GM19438 (cell line): ENCODE results near the gene SVEP1.
A peak's percentile ranks its signal among the peaks of the same experiment; 100 is the strongest.
"Not testable (repeated sequence)": the region's sequence is repeated elsewhere in the genome, so short reads cannot be mapped to it uniquely, and the experiment has no call there.

Experiments used
- ATAC-seq: cut with Tn5 transposase; IDR thresholded peaks from one replicate; pipeline ENCODE4 v1.9.1; 2021; ENCODE audit warnings: low read depth; ENCODE audit not compliant: unreplicated experiment

The SVEP1 gene

DNA sequence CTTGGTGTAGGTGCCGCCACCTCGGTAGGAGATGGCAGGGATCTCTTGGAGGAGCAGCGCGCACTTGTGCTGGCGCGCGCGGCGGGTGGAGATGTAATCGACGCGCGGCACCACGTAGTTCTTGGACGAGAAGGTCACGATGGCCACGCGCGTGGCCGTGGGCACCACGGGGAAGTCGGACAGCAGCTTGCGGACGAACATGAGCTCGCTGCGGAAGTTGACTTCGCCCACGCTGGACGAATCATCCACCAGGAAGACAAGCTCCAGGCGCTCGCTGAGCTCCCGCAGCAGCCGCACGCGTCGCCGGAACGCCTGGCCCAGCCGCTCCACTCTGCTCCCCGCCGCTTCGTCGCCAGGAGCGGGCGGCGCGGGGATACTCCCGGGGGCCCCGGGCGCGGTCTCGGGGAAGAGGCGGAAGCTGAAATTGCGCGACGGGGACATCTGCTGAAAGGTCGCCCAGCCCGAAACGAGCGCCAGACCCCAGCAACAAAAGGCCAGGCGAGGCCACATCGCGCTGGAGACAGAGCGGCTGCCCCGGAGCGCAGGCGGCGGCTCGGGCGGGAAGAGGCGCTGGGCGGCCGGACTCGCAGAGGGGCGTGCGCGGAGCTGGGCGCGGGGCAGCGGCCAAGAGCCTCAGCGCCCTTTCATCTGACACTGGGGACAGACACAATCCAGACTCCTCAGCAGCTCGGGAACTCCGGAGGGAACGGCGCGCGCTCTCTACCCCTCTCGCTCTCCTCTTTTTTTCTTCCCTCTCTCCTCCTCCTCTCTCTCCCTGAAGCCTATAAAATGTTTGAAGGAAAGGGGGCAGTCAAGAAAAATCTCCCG lies at the start of gene SVEP1:
Gene SVEP1 (minus strand): TSS at position 708 of the 828 bp plus-strand sequence. CDS start 198 bp downstream, at position 510.
- ATAC-seq: no peak

DNA sequence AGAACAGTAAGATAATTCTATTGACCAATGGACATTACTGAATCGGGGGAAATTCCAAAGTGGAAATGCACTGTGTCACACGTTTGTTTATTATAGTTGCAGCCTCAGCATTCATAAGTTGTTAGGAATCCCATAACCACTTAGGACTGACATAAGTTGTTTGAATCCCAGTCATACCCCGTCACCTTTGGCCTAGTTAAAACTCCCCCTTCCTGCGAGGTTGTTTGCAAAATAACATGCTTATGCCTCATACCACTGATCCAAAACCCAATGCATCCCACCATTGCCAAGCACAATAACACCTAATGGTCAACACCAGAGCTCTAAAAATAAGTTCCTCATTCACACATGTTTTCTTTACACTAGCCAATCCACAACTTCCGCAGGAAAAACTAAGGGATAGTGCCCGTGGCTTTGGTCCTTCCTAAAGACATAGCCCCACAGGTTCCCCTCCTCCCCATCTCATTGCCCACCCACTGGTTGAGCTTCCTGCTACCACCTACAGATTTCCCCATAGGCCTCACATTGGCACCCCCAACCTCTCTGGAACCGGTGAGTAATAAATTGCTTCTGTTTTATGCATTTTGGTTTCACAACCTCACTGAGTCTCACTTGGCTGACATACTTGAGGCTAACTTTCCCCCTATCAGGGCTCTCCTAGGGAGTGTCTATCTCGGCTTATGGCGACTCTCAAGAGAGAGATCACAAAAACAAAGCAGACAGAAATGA lies 46.7 kb upstream of the SVEP1 start:
- peak; percentile 98 for ATAC-seq

DNA sequence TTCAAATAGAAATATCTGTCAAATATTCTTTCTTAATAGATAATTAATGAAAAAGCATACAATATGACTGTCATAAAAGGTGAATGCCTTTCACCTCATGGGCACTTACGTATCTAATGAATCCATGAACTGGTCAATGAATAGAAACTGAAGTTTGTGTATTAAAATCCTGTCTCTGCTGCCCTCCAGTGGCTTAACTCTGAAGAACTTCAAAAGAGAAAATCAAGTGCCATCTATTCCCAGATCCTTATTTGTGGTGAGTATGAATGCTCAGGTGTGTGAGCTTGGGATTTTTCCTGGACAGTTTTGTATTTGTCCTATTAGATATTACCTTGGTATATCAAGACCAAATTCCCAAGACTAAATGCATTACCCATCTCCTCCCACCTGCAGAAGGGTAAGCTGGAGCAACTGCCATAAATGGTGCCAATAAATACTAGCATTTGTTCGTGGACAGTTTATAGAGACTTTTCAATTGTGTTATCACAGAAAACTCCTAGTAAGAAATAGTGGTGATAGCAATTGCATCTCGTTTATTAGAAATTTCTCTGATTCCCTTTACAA lies 44.0 kb upstream of the SVEP1 start:
- peak; percentile 43 for ATAC-seq

DNA sequence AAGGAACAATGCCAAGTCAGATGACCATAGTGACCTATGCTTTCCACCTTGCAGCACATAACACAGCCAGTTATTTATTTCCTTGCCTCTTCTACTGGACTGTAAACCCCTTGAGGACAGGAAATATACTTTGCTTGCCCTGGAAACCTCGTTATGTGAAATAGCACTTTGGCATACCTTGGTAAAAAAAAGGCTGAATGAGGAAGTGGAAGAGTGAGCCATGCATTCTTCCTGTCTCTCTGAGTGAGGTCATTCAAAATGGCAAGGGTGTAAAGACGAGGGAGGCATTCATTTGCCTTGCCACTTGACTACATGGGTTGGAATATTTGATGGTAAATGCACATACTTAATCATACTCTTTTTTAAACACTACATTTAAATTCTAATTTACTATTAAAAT lies 42.8 kb upstream of the SVEP1 start:
- no peak for ATAC-seq

DNA sequence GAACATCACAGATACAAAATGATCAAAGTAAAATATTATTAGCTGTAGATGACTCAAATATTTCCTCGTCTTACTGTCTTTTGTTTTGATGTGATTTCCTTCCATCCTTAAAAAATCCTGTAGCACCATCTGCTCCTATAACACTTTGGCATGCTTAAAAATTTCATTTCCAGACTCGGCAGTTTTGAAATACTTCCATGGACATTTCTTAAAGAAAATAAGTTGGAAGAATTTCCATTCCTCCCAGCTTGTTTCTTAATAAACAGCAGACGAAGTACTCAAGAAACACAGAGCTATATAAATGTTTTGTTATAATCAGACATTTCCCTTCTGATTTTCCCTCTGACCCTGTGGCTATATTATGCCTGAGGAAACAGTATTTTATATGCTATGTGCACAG lies 41.2 kb upstream of the SVEP1 start:
- no peak for ATAC-seq

DNA sequence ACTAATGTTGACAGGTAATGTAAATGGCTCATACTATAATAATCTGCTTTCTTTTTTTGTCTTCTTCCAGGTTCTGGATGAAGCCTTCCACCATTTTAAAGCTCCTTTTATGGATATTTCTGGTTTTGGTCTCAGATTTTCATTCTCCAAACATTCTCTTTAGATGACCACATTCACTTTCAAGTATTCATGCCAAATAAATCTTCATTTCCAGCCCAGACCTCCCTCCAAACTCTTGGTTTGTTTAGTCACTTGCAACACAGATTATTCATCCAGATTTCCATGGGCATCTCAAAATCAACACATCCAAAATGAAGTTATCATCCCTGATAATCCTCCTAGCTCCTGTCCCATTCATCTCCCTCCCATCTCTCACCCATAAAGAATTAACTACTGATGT lies 40.3 kb upstream of the SVEP1 start:
- ATAC-seq: no peak

DNA sequence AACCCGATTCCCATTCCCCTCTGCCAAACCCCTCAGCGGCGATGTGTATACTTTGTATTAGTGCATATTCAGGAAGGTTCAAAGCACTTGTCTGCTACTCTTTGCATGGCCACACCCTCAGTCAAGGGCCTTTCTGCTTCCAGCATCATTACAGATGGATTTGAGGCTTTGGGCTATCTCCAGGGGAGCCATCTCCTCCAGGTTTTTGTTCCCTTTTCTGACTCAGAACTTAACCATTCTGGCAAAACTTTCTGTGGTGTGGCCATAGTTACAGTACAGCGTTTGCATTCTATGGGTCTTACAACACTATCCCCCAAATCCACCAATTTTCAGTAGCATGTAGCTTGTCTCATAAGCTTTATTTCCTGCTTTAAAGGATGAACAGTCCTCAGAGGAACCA lies 36.0 kb upstream of the SVEP1 start:
- ATAC-seq: no peak

DNA sequence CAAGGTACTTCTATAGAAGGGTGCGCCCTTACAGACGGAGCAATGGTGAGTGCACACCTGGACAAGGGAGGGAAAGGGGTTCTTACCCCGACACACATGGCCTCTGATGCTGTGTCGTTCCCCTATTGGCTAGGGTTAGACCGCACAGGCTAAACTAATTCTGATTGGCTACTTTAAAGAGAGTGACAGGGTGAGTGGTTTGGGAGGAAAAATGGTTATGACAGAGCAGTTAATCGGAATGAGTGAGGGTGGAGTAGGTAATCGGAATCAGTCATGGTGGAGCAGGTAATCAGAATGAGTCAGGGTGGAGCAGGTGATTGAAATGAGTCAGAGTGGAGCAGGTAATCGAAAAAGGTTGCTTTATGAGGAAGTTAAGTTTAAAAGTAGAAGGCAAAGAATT lies 35.0 kb upstream of the SVEP1 start:
- ATAC-seq: not testable (repeated sequence)

DNA sequence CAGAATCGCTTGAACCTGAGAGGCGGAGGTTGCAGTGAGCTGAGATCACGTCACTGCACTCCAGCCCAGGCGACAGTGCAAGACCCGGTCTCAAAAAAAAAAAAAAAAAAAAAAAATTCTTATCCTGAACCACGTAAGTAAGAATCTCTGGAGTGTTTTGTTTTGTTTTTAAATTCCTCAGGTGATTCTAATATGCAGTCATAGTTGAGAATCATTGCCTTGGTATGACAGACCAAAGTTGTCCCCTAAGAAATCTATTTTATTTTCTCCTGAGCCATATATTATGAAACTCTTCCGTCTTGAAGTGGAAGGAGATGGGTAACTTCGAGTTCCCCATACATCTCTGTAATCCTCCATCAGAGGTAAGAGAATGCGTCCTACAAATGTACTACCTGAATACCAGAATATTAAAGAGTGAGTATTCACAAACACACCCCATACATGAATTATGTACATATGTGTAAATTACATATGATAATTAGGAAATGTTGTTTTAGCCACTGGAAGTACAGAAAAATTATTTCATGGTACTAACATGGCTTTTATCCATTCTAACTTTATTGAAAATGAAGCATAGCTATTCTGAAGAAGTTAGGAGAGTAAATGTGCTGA lies 26.7 kb upstream of the SVEP1 start:
- ATAC-seq: no peak

DNA sequence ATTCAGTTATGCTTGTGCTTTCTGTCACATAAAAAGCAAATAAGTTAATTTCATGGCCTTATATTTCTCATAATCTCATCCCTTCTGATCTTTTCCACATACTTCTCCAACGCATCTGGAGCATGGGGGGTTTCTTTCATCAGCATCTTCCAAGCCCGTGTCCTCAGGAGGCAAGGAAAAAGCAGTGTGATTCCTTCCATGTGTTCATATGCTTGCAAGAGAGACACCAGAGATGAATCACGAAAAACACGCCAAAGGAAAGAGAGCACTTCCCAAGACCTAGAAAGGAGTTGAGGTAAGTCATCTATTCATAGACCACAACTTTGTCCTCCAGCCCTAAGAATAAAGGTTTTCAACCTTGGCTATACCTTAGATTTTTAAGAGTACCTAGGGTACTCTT lies 26.0 kb upstream of the SVEP1 start:
- no peak for ATAC-seq

DNA sequence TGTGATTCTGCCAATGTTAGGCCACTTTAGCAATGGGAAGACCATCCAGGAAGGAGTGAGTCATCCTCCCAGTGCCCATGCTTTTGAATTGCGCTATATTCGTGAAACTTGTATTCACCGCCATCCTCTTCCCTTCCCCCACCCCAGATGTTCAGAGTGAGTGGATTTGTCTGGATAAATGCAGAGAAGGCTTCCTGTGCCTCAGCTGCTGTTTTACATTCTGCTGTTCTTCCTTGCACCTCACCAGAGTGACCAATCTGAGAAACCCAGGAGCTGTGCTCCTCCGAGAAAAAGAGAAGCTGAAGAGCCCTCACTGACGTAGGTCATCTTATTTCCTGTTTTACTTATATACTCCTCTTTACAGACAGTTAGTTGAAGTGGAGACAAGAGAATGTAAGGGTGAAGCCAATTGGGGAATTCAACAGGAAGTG lies 24.6 kb upstream of the SVEP1 start:
- ATAC-seq: no peak

DNA sequence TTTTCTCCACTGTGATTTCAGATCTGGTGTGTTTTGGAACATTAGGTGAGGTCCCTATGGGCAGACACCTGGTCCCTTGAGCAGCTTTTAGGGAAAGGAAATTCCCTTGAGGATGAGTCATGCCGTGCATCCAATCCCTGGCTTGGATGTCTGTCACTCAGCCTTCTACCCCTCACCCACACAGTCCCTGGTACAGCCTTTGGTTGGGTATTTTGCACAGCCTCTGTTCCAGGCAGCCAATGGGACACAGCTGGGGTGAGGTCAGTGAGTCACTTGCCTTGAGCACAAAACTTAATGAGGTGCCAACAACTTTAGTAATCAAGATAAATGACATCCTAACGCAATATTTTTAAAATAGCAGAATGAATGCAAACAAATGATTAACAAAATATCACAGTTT lies 22.7 kb upstream of the SVEP1 start:
- no peak for ATAC-seq

DNA sequence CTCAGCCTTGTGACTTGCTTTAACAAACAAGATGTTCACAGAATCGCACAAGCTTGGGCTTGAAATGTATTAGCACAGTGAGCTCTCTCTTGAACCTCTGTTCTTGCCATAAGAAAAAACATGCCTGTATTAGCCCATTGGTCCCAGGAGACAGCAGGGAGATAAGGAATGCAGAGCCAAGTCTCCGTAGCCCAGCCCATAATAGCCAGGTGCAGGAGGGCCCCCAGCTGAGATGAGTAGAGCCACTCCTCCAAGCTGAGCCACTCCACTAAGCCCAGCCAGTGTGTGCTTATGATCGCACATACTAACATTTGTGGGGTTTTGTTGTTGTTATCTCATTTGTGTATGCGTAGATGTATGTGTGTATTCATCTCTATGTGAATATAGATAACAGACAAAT lies 21.6 kb upstream of the SVEP1 start:
- ATAC-seq: no peak

DNA sequence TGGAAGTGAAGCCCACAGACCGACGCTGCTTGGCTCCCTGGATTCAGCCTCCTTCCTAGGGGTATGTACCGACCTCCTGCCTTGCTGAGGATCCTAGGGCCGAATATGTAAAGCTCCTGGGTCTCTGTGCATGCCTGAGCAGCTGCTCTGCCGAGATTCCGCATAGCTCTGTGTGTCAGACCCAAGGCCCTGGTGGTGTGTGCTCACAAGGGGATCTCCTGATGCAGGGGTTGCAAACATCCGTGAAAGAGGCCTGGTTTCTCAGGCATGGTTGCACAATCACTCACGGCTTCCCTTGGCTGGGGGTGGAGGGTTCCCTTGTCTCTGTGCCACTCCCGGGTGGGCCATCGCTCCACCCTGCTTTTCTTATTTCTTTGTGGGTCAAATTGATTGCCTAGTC lies 19.9 kb upstream of the SVEP1 start:
- no peak for ATAC-seq

DNA sequence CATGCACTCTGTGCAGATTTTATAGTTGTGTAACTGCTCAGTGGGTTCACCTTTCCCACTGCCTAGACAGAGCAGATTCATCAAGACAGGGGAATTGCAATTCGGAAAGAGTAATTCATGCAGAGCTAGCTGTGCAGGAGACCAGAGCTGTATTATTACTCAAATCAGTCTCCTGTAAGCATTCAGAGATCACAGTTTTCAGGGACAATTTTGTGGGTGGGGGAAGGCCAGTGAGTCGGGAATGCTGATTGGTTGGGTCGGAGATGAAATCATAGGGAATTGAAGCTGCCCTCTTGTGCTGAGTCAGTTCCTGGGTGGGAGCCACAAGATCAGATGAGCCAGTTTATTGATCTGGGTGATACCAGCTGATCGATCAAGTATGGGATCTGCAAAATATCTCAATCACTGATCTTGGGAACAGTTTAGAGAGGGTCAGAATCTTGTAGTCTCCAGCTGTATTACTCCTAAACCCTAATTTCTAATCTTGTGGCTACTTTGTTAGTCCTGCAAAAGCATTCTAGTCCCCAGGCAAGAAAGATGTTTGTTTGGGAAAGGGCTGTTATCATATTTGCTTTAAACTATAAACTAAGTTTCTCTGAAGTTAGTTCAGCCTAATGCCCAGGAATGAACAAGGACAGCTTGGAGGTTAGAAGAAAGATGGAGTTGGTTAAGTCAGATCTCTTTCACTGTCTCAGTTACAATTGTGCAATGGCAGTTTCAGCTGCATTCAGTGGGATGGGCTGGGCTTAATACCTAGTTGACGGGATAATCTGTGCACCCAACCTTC lies 12.7 kb upstream of the SVEP1 start:
- ATAC-seq: no peak

DNA sequence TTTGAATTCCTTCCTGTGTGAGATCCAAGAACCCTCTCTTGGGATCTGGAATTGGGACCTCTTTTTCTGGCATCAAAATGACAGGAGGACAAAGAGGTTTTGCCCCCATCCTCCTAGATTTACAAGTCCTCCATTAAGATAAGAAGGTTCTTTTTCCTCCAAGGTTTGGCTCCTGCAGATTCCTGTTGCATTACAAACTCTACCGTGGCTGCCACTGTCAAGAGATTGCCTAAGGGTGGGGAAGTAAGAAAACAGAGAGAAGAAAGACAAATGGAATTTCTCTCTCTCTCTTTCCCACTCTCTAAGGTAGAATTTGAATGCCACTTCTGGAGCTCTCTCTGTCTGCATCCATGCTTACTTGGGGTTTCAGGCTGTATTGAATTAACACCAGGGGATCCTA lies 12.0 kb upstream of the SVEP1 start:
- no peak for ATAC-seq

DNA sequence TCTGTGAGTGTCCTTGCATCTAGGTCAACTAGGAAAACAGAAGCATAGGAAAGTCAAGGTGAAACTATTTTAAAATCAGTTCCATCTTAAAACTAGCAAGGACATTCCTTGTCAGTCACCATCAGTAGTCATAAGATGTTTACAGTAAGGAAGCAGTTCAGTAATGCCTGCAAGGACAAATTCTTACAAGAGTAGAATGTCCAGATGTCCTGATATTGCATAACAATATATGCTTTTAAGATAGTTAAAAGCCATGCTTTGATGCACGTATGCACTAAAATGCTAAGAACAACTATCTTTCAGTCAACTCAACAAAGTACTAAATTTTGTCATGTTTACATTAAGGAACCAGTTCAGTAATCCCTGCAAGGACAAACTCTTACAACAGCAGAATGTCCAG lies 11.3 kb upstream of the SVEP1 start:
- ATAC-seq: no peak

DNA sequence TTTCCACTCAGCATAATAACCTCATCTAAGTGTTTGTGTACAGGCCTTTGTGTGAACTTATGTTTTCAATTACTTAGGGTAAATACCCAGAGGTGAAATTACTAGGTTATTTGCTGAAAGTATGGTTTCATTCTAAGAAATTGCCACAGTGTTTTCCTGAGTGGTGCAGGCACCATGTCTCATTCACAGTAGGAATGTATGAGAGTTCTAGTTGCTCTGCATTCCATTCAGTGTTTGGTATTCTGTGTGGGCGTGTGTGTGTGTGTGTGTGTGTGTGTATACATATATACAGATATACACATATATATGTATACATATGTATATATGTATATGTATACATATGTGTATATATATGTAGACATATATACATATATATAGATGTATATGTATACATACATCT lies 8.8 kb upstream of the SVEP1 start:
- no peak for ATAC-seq

DNA sequence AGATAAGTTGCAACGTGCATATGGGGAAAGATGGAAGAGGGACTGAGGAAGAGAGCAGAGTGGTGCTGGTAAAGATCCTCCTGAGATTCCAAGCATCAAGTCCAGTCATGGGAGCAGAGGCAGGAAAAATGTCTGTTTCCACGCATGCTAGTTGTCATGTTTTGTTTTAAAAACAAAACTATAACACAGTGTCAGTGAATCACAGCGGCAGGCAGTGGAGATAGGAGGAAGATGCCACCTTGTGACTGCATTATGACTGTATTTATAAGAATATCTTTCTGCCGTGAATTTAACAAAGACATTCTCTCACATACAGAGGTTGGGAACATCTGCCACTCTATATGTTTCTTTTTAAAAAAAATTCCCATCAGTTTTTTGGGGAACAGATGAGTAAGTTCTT lies 3.7 kb upstream of the SVEP1 start:
- no peak for ATAC-seq

DNA sequence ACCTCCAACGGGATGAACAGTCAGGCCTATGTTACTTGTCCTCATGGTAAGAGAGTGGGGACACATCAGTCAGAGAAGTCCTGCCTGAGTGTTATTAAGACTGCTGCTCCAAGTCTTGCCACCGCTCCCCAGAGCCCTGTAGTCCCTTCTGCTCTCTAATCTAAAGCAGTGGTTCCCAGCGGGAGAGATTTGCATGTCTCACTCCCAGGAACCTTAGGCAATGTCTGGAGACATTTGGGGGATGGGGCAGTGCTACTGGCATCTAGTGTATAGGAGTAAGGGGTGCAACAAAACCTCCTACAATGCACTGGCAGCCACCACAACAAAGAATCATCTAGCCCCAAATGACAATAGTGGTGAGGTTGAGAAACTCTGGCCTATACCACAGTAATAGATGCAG lies 2.6 kb upstream of the SVEP1 start:
- no peak for ATAC-seq

DNA sequence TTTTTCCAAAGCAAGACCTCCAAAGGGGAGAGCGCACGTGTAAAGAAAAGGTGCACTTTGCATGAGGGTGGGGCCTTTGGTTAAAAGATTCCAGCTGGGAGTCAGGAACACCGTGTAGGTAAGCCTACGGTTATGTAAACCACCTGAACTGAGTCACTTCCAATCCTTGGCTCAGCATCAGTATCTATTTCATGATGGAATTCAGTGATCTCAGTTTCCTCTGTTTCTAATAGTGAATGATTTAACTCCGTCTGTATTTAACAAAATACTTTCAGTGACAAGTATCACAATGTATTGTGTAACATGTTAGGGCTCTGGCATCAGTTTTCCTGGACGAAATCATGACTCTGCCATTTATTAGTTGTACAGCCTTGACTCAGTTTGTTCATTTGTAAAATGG lies 1.3 kb upstream of the SVEP1 start:
- ATAC-seq: no peak
